ENCODE data around the gene SLC35B2. TPM values are rescaled to one million over a fixed set of nuclear protein-coding genes. Genes with fewer than 3 reads are reported as not detected.

The SLC35B2 gene
- total RNA-seq, 4 donors from 2014 or later, result 9.7 to 34.4 (median 21.2) TPM

- Histone ChIP-seq H3K4me3 (no peak overlapping the region), H3K4me1 (no peaks in the 10 kb centered on the region), H3K27ac (no peak overlapping the region), H3K36me3 (no peaks in the 10 kb centered on the region), H3K27me3 (peaks cover 0 to 76% (median 0%) of the 10 kb centered on the region in 4 donors), H3K9me3 (no peaks in the 10 kb centered on the region)
- 50 to 60% methylated on average over 7 to 9 of the region's 25 CpGs for WGBS, 2 donors
- TF ChIP-seq, protein P1, sequence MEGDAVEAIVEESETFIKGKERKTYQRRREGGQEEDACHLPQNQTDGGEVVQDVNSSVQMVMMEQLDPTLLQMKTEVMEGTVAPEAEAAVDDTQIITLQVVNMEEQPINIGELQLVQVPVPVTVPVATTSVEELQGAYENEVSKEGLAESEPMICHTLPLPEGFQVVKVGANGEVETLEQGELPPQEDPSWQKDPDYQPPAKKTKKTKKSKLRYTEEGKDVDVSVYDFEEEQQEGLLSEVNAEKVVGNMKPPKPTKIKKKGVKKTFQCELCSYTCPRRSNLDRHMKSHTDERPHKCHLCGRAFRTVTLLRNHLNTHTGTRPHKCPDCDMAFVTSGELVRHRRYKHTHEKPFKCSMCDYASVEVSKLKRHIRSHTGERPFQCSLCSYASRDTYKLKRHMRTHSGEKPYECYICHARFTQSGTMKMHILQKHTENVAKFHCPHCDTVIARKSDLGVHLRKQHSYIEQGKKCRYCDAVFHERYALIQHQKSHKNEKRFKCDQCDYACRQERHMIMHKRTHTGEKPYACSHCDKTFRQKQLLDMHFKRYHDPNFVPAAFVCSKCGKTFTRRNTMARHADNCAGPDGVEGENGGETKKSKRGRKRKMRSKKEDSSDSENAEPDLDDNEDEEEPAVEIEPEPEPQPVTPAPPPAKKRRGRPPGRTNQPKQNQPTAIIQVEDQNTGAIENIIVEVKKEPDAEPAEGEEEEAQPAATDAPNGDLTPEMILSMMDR (IDR thresholded peaks at IDR 0.05), result no peak
- no peak for TF ChIP-seq POLR2A (IDR thresholded peaks at IDR 0.05)
- intact Hi-C loops (cut with DNase I), result no loop called here
- DNase-seq, result no peak
These were observed 28.4 kb upstream of the SLC35B2 start for GRCh38 chr6:44285552-44286284.

GRCh38 chr6:44284867-44285266, 27.5 kb upstream of the SLC35B2 start:
- Histone ChIP-seq H3K4me1 (no peaks in the 10 kb centered on the region), H3K27me3 (peaks cover 0 to 75% (median 0%) of the 10 kb centered on the region in 4 donors)
- intact Hi-C loops (cut with DNase I), result no loop called here

DNA sequence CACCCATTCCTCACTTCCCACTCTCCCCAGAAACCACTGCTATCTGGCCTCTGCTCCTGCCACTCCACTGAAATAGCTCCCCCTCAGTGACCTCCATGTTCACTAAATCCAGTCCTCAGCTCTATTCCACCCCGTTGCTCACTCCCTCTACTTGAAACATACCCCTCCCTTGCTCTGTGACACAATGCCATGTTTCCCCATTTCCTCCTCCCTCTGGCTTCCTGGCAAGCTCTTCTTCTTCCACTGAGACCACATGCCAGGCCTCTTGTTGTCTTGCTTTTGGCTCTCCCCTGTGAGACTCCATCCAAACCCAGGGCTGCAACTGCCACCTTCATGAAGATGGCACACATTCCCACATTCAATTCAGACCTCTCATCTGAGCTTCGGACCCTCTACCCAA, 26.8 kb upstream of the SLC35B2 start:
- H3K36me3 ChIP-seq, result no peaks in the 10 kb centered on the region
- H3K4me1 ChIP-seq, result no peaks in the 10 kb centered on the region
- peaks cover 0 to 74% (median 0%) of the 10 kb centered on the region in 4 donors for H3K27me3 ChIP-seq
- intact Hi-C loops (cut with DNase I), result no loop called here
- H3K9me3 ChIP-seq, result no peaks in the 10 kb centered on the region
- DNase-seq, result no peak
- H3K4me3 ChIP-seq, result no peak overlapping the region
- no peak for TF ChIP-seq POLR2A (IDR thresholded peaks at IDR 0.05)
- TF ChIP-seq, protein P1 (IDR thresholded peaks at IDR 0.05), result no peak
- no peak overlapping the region for H3K27ac ChIP-seq
- 52 to 53% methylated on average over 2 of the region's 2 CpGs for WGBS, 2 donors

More at GRCh38 chr6:44284867-44285266, 27.5 kb upstream of the SLC35B2 start:
- no peak for DNase-seq
- H3K9me3 ChIP-seq, result no peaks in the 10 kb centered on the region
- no peak overlapping the region for H3K27ac ChIP-seq
- H3K4me3 ChIP-seq, result no peak overlapping the region
- TF ChIP-seq, protein P1 (IDR thresholded peaks at IDR 0.05), result no peak
- TF ChIP-seq POLR2A (IDR thresholded peaks at IDR 0.05), result no peak
- H3K36me3 ChIP-seq, result no peaks in the 10 kb centered on the region
- WGBS, 2 donors, result 67 to 69% methylated on average over 4 of the region's 4 CpGs

GRCh38 chr6:44278774-44279697, 21.7 kb upstream of the SLC35B2 start:
- DNase-seq, result no peak
- H3K4me3 ChIP-seq, result no peak overlapping the region
- intact Hi-C loops (cut with DNase I), result no loop called here
- H3K36me3 ChIP-seq, result no peaks in the 10 kb centered on the region
- WGBS, 2 donors, result 40 to 59% methylated on average over 6 of the region's 9 CpGs
- H3K9me3 ChIP-seq, result no peaks in the 10 kb centered on the region
- H3K27me3 ChIP-seq, result peaks cover 0 to 80% (median 0%) of the 10 kb centered on the region in 4 donors
- H3K27ac ChIP-seq, result no peak overlapping the region
- peaks cover 8 to 15% (median 10%) of the 10 kb centered on the region in 3 donors for H3K4me1 ChIP-seq
- no peak for TF ChIP-seq POLR2A (IDR thresholded peaks at IDR 0.05)
- TF ChIP-seq, protein P1 (IDR thresholded peaks at IDR 0.05), result no peak

GRCh38 chr6:44278315-44278714, 21.0 kb upstream of the SLC35B2 start:
- intact Hi-C loops (cut with DNase I), result no loop called here
- no peak for DNase-seq
- WGBS, 2 donors, result 43 to 60% methylated on average over 1 to 3 of the region's 3 CpGs
- Histone ChIP-seq H3K27me3 (peaks cover 0 to 86% (median 0%) of the 10 kb centered on the region in 4 donors), H3K4me1 (peaks cover 8 to 15% (median 10%) of the 10 kb centered on the region in 3 donors), H3K4me3 (no peak overlapping the region), H3K27ac (no peak overlapping the region), H3K9me3 (no peaks in the 10 kb centered on the region), H3K36me3 (no peaks in the 10 kb centered on the region)
- TF ChIP-seq, protein P1 (IDR thresholded peaks at IDR 0.05), result no peak
- no peak for TF ChIP-seq POLR2A (IDR thresholded peaks at IDR 0.05)

Data from esophagus squamous epithelium (tissue), 5 donors.